Adrenal gland (tissue), 12 donors: ENCODE measurements around the gene EFEMP1. TPM values are rescaled to one million over a fixed set of nuclear protein-coding genes. Genes with fewer than 3 reads are reported as not detected.

Source experiments
- DNase-seq, 7 donors: peaks; one replicate each; pipeline ENCODE4 v3.0.0-alpha.2; 2019 to 2020
- H3K27ac ChIP-seq, 5 donors: fragments of 200-600 bp; sonication (generic) in 4 of 5; 1 replicate in 3 of 5; 2 replicates in 2 of 5; pipeline versions ENCODE4 v1.5.1 to v1.8.0; 2016 to 2020; ENCODE audit warnings: mild to moderate bottlenecking in 1 of 5
- H3K27me3 ChIP-seq: fragments of 200-600 bp; 2 replicates; pipeline ENCODE4 v1.8.0; 2021
- H3K36me3 ChIP-seq, 2 donors: fragments of 200-600 bp; replicated peaks in 1 of 2; 1 replicate in 1 of 2; 2 replicates in 1 of 2; pipeline versions ENCODE4 v1.5.1 to v1.8.0; 2018 to 2022
- H3K4me1 ChIP-seq, 2 donors: fragments of 200-600 bp; replicated peaks in 1 of 2; 1 replicate in 1 of 2; 2 replicates in 1 of 2; pipeline versions ENCODE4 v1.5.1 to v1.8.0; 2018 to 2021
- H3K4me3 ChIP-seq, 4 donors: fragments of 200-600 bp; sonication (generic) in 3 of 4; one replicate each; pipeline ENCODE4 v1.5.1; 2016 to 2018
- H3K9me3 ChIP-seq, 3 donors: fragments of 200-600 bp; sonication (generic) in 1 of 3; replicated peaks in 1 of 3; 1 replicate in 2 of 3; 2 replicates in 1 of 3; pipeline versions ENCODE4 v1.5.1 to v1.8.0; 2016 to 2021
- POLR2A ChIP-seq, 2 donors: fragments of 450-650 bp; IDR thresholded peaks; one replicate each; pipeline ENCODE4 v1.6.1; 2017; ENCODE audit warnings: antibody characterized with exemption in 2 of 2, mild to moderate bottlenecking in 2 of 2, moderate library complexity in 1 of 2
- WGBS, 4 donors: extraction: QIAGEN DNeasy Blood & Tissue Kit in 2 of 4; methylation state at CpG; one replicate each; pipeline versions ENCODE4 v1.1.5 to v1.1.7; 2013 to 2017; 5-methylcytosine and 5-hydroxymethylcytosine counted together
- intact Hi-C, 2 donors: fragments of 100-400 bp; cut with DNase I; formaldehyde crosslinking; loops; one replicate each; pipeline versions ENCODE4 v1.14.1 to v1.15.0; 2022 to 2023
- polyA plus RNA-seq, 3 donors: library from polyadenylated mRNA; stranded (reverse); fragments of 200-250 nt in 2 of 3; fragments of 350-450 nt in 1 of 3; fragmentation: Illumina TruSeq in 1 of 3; extraction: RNeasy Lipid Tissue Mini Kit (QIAGEN cat#74804) in 1 of 3; gene quantifications; one replicate each; pipeline ENCODE4 v1.2.3, GENCODE V29; 2013 to 2014
- total RNA-seq, 9 donors: library from RNA; depleted of rRNA in 4 of 9; stranded (reverse); fragments of >200 nt in 4 of 9; fragments of 120-200 nt in 1 of 9; fragmentation: NEBNext Ultra II Directional in 1 of 9; extraction: Animal tissue kit (Norgen Biotek cat#: 25700) in 1 of 9; gene quantifications; one replicate each; pipeline versions ENCODE4 v1.1.0 to v1.2.4, GENCODE V29; 2013 to 2023
- TF ChIP-seq, protein P1 (sequence below), 6 experiments: fragments of 450-650 bp in 4 of 6; fragments of 200-600 bp in 2 of 6; sonication (generic) in 1 of 6; IDR thresholded peaks; 1 replicate in 5 of 6; 2 replicates in 1 of 6; pipeline versions ENCODE4 v1.5.1 to v1.8.0; 2016 to 2021; ENCODE audit warnings: antibody characterized with exemption in 6 of 6, mild to moderate bottlenecking in 2 of 6, moderate library complexity in 1 of 6
- donor health status: healthy with polysubstance abuse.
- donor health status: Bipolar disorder and iron deficiency.
- donor health status: DM: yes; HTN: yes; CAD: no.
- donor health status: DM: no; HTN: no; CAD: no.
- donor health status: DM: no; HTN: no; CAD: no.
- donor health status: DM: yes; HTN: yes; CAD: no.

EFEMP1 gene
- total and polyA plus RNA-seq, 12 donors = 3.9 to 430 (median 124) TPM

DNA sequence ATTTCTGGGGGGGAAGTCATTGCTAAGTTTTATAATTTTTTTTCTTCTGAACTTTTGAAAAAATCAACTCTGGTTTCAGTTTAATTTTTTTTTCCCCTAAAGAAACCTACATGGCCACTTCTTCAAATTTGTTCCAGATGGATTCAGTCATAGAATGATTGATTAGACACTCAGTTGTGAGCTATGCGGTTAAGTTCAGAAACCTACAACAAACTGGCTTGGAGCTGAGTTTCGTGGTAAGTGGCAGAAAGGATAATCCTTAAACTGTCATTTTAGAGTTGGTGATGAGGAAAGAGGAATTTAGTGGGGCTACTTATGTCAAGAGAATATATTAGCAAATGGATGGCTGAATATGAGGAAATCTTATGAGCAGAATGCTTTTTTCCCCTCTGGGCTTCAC, 23.7 kb downstream of the EFEMP1 start:
- Histone ChIP-seq H3K9me3 (no peaks in the 10 kb centered on the region), H3K27ac (no peak overlapping the region), H3K4me1 (no peaks in the 10 kb centered on the region), H3K27me3 (peaks cover 5% of the 10 kb centered on the region), H3K36me3 (no peaks in the 10 kb centered on the region), H3K4me3 (no peak overlapping the region)
- no peak for DNase-seq
- intact Hi-C loops = no loop called here
- TF ChIP-seq POLR2A (IDR thresholded peaks at IDR 0.05) = no peak
- TF ChIP-seq, protein P1, sequence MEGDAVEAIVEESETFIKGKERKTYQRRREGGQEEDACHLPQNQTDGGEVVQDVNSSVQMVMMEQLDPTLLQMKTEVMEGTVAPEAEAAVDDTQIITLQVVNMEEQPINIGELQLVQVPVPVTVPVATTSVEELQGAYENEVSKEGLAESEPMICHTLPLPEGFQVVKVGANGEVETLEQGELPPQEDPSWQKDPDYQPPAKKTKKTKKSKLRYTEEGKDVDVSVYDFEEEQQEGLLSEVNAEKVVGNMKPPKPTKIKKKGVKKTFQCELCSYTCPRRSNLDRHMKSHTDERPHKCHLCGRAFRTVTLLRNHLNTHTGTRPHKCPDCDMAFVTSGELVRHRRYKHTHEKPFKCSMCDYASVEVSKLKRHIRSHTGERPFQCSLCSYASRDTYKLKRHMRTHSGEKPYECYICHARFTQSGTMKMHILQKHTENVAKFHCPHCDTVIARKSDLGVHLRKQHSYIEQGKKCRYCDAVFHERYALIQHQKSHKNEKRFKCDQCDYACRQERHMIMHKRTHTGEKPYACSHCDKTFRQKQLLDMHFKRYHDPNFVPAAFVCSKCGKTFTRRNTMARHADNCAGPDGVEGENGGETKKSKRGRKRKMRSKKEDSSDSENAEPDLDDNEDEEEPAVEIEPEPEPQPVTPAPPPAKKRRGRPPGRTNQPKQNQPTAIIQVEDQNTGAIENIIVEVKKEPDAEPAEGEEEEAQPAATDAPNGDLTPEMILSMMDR (IDR thresholded peaks at IDR 0.05) = no peak
- WGBS, 4 donors = 74 to 85% (median 81%) methylated on average over 2 of the region's 2 CpGs

DNA sequence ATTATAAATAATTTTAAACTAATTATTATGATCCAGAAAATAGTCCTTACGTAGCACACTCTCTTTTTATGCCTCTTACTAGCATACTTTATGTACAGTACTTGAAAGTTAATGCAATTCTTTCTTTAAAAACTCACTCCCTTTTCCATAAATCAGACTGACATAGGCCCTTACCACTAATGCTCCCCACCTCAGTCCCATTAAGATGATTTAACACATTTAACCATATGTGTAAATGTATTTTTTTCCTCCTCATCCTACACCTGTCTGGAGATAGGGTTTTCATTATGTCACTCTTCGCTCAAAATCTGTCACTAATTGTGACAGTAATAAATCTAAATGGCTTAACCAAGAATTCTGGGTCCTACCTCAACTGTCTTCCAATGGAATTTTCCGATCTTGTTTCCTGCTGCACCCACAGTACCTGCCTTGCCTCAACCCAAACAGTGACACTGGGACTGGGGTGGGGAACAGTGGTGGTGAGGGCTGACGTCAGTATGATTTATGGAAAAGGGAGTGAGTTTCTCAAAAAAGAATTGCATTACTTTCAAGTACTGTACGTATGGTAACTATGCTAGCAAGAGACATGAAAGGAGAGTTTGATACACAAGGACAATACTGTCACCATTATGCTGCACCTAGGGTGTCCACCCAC, 25.1 kb downstream of the EFEMP1 start:
- H3K4me1 ChIP-seq = no peaks in the 10 kb centered on the region
- no peak overlapping the region for H3K4me3 ChIP-seq
- no peak for DNase-seq
- WGBS, 4 donors = 85 to 88% (median 86%) methylated on average over 5 of the region's 5 CpGs
- H3K27me3 ChIP-seq = peaks cover 5% of the 10 kb centered on the region
- H3K36me3 ChIP-seq = no peaks in the 10 kb centered on the region
- intact Hi-C loops = no loop called here
- no peaks in the 10 kb centered on the region for H3K9me3 ChIP-seq
- no peak overlapping the region for H3K27ac ChIP-seq
- TF ChIP-seq, protein P1 (IDR thresholded peaks at IDR 0.05) = no peak
- no peak for TF ChIP-seq POLR2A (IDR thresholded peaks at IDR 0.05)

DNA sequence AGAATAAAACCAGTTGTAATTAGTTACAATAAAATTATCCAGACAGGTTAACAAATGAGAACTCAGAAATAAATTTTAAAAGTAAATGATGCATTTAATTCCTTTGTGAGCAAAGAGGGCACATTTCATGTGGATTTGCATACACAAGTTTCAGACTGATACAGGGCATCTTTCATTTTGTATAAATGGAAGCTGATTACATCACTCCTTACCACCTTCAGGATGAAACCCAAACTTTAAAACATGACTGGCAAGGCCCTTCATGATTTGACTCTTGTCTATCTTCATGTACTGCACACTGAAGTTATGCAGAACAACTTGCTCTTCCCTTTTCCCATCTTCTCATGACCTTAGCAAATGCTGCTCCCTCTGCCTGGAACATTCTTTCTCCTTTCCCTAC, 26.9 kb downstream of the EFEMP1 start:
- Histone ChIP-seq H3K27ac (no peak overlapping the region), H3K27me3 (peaks cover 5% of the 10 kb centered on the region), H3K36me3 (no peaks in the 10 kb centered on the region), H3K4me1 (peaks cover 0 to 1% of the 10 kb centered on the region in 2 donors), H3K4me3 (no peak overlapping the region), H3K9me3 (no peaks in the 10 kb centered on the region)
- intact Hi-C loops = no loop called here
- DNase-seq = no peak
- TF ChIP-seq POLR2A (IDR thresholded peaks at IDR 0.05) = no peak
- TF ChIP-seq, protein P1 (IDR thresholded peaks at IDR 0.05) = no peak

DNA sequence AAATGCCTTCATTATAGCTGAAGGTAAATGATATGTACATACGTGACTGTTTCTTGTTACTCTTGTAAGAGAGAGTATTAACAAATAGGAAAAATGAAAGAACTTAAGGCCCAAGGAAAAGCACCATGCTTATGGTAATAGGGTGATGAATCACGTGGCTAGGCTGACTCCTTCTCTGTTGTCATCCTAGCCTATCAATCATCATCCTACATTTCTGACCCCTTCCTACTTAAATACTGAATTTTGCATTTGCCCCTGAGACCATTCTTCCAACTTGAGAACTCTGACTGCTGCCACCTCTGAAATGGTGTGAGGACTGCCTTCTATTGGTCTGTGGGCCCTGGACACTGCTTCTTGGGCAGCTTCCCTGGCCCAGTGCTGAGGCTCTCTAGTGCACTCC, 28.9 kb downstream of the EFEMP1 start:
- H3K4me1 ChIP-seq = peaks cover 0 to 5% of the 10 kb centered on the region in 2 donors
- no peak overlapping the region for H3K27ac ChIP-seq
- no peaks in the 10 kb centered on the region for H3K36me3 ChIP-seq
- intact Hi-C loops = no loop called here
- no peak overlapping the region for H3K4me3 ChIP-seq
- WGBS, 4 donors = 64 to 87% (median 80%) methylated on average over 2 of the region's 2 CpGs
- TF ChIP-seq POLR2A (IDR thresholded peaks at IDR 0.05) = no peak
- TF ChIP-seq, protein P1 (IDR thresholded peaks at IDR 0.05) = no peak
- H3K27me3 ChIP-seq = no peaks in the 10 kb centered on the region
- no peaks in the 10 kb centered on the region for H3K9me3 ChIP-seq
- DNase-seq = no peak
